ENCODE data around the gene PLCH1.

PLCH1 gene

DNA sequence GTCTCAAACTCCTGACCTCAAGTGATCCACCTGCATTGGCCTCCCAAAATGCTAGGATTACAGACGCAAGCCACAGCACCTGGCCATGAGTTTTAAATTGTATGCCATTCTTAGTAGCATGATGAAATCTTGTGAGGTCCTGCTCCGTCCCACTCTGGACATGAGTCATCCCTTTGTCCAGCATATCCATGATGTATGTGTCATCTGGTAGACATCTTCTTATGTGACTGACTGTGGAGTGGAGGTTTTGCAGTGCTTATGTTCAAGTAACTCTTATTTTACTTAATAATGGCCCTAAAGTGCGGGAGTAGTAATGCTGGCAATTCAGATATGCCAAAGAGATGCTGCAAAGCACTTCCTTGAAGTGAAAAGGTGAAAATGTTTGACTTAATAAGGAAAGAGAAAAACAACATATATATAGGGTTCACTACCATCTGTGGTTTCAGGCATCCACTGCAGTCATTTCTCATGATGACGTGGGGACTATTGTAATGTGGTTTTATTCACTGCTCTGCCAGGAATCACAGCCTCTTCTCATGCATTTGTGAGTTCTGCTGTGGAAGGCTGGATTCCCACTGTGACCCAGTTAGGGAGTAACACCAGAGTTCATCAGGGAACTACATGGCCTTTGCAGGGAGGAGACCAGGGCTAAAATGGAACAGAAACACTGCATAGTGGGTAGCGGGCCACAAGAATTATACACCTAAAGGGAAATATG is 246.8 kb downstream of the PLCH1 start:
- no peak overlapping the region for H3K4me3 ChIP-seq (replicated peaks; ENCODE audit: low read depth, low read length)
- DNase-seq (ENCODE audit: extremely low read depth, insufficient read length) = no peak
- H3K36me3 ChIP-seq (ENCODE audit: control insufficient read depth, insufficient read depth, low read length) = no peaks in the 10 kb centered on the region
- H3K27me3 ChIP-seq (replicated peaks; ENCODE audit: control insufficient read depth, insufficient read depth, low read length) = no peaks in the 10 kb centered on the region
- TF ChIP-seq, protein P1, sequence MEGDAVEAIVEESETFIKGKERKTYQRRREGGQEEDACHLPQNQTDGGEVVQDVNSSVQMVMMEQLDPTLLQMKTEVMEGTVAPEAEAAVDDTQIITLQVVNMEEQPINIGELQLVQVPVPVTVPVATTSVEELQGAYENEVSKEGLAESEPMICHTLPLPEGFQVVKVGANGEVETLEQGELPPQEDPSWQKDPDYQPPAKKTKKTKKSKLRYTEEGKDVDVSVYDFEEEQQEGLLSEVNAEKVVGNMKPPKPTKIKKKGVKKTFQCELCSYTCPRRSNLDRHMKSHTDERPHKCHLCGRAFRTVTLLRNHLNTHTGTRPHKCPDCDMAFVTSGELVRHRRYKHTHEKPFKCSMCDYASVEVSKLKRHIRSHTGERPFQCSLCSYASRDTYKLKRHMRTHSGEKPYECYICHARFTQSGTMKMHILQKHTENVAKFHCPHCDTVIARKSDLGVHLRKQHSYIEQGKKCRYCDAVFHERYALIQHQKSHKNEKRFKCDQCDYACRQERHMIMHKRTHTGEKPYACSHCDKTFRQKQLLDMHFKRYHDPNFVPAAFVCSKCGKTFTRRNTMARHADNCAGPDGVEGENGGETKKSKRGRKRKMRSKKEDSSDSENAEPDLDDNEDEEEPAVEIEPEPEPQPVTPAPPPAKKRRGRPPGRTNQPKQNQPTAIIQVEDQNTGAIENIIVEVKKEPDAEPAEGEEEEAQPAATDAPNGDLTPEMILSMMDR (IDR thresholded peaks at IDR 0.05; ENCODE audit: insufficient read depth, low read length, poor library complexity, severe bottlenecking) = no peak

DNA sequence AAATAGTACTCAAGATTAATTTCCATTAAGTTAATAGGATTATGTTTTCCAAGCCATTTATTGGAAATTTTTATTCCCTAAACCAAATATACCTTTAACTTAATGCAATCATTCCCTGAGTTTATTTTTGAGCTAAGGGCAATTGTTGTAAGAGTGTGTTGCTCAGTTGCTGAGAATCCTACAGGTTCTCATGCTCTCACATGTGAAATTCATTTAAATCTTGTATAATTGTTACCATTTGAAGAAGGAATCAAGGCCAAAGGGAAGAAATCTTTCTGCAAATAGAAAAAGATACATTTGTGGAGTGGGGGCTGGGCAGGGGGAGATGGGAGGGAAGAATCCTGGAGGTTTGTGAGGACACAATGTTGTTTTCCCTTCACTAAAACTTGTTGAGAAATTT is 248.7 kb downstream of the PLCH1 start:
- no peaks in the 10 kb centered on the region for H3K36me3 ChIP-seq (ENCODE audit: control insufficient read depth, insufficient read depth, low read length)
- no peaks in the 10 kb centered on the region for H3K27me3 ChIP-seq (replicated peaks; ENCODE audit: control insufficient read depth, insufficient read depth, low read length)
- TF ChIP-seq, protein P1 (IDR thresholded peaks at IDR 0.05; ENCODE audit: insufficient read depth, low read length, poor library complexity, severe bottlenecking) = no peak
- no peak for DNase-seq (ENCODE audit: extremely low read depth, insufficient read length)
- no peak overlapping the region for H3K4me3 ChIP-seq (replicated peaks; ENCODE audit: low read depth, low read length)

DNA sequence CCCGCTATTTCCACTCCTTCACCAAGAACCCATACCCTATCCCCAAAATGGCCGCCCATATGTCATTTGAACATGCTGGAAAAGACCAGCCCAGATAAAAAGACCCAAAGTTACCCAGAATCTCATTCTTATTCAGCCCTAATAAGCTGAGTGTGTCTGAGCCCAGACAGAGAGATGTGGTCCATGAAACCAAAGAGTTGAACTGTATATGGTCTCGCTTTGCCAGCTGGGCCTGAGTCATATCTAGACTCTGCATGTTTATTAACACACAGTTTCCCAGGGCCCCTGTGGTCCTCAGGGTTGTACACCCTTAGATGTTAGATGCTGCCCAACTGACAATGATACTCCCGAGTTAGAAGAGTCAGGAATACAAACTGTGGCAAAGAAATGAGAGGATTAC is 249.5 kb downstream of the PLCH1 start:
- Histone ChIP-seq H3K4me3 (replicated peaks; ENCODE audit: low read depth, low read length) (no peak overlapping the region), H3K36me3 (ENCODE audit: control insufficient read depth, insufficient read depth, low read length) (no peaks in the 10 kb centered on the region)
- TF ChIP-seq, protein P1 (IDR thresholded peaks at IDR 0.05; ENCODE audit: insufficient read depth, low read length, poor library complexity, severe bottlenecking) = no peak

DNA sequence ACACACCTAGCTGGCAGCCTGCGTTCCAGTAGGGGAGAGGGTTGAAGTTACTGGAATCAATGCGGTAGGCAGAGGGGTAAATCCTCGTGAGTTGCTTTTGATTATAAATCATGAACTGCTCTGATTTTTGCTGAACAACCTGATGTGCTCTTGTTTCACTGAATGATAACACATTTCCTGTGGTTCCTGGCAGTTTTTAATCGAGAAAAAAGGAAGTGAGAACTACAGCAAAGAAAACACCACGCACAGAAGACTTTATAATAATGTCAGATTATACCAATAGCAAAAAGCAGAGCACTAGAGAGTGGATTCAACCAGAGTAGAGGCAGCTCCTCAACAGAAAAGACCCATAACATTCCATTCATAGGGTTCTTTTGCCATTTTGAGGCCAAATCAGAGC is 250.5 kb downstream of the PLCH1 start:
- no peaks in the 10 kb centered on the region for H3K27me3 ChIP-seq (replicated peaks; ENCODE audit: control insufficient read depth, insufficient read depth, low read length)
- H3K36me3 ChIP-seq (ENCODE audit: control insufficient read depth, insufficient read depth, low read length) = no peaks in the 10 kb centered on the region
- no peak overlapping the region for H3K4me3 ChIP-seq (replicated peaks; ENCODE audit: low read depth, low read length)
- TF ChIP-seq, protein P1 (IDR thresholded peaks at IDR 0.05; ENCODE audit: insufficient read depth, low read length, poor library complexity, severe bottlenecking) = no peak
- DNase-seq (ENCODE audit: extremely low read depth, insufficient read length) = peak; percentile 50

More for the DNA sequence above, 249.5 kb downstream of the PLCH1 start:
- no peak for DNase-seq (ENCODE audit: extremely low read depth, insufficient read length)
- no peaks in the 10 kb centered on the region for H3K27me3 ChIP-seq (replicated peaks; ENCODE audit: control insufficient read depth, insufficient read depth, low read length)

DNA sequence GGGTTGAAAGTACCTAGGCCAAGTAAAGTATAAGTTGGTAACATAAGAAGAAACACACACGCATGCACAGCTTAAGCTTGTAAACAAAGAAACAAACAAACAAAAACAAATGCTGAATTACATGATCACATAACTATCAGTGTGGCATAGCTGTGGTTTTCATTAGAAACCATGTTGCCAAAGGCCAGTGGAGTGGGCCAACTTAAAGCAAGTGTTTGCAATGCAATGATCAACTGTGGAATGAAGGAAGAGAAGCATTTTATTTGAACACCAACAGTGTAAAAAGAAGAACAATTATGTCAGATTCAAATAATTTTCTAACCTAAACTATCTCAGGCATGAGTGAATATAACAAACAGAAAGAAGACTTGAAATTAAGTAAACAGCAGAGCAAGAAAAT is 252.0 kb downstream of the PLCH1 start:
- Histone ChIP-seq H3K4me3 (replicated peaks; ENCODE audit: low read depth, low read length) (no peak overlapping the region), H3K36me3 (ENCODE audit: control insufficient read depth, insufficient read depth, low read length) (no peaks in the 10 kb centered on the region), H3K27me3 (replicated peaks; ENCODE audit: control insufficient read depth, insufficient read depth, low read length) (no peaks in the 10 kb centered on the region)
- no peak for DNase-seq (ENCODE audit: extremely low read depth, insufficient read length)
- TF ChIP-seq, protein P1 (IDR thresholded peaks at IDR 0.05; ENCODE audit: insufficient read depth, low read length, poor library complexity, severe bottlenecking) = no peak

DNA sequence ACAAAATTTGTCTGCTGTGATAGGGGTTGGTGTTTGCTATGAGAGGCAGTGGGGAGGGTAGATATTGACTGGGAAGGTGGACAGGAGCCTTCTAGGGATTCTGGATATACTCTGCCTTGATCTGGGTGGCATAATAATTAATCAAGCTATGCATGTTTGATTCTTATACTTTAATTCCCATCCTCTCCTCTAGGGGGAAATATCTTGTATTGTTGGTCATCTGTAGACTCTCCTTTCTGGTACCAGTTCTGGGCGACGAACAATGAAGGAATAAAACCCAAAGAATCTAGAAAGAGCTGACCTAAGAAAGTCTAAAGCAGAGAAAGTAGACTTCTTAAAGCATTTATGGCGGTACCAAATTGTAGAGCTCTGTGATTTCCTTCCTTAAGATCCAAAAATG is 253.2 kb downstream of the PLCH1 start:
- TF ChIP-seq, protein P1 (IDR thresholded peaks at IDR 0.05; ENCODE audit: insufficient read depth, low read length, poor library complexity, severe bottlenecking) = no peak
- no peaks in the 10 kb centered on the region for H3K36me3 ChIP-seq (ENCODE audit: control insufficient read depth, insufficient read depth, low read length)
- DNase-seq (ENCODE audit: extremely low read depth, insufficient read length) = no peak

More for the DNA sequence above, 253.2 kb downstream of the PLCH1 start:
- Histone ChIP-seq H3K27me3 (replicated peaks; ENCODE audit: control insufficient read depth, insufficient read depth, low read length) (no peaks in the 10 kb centered on the region), H3K4me3 (replicated peaks; ENCODE audit: low read depth, low read length) (no peak overlapping the region)
